ENCODE data around the gene CCNK. TPM values are rescaled to one million over a fixed set of nuclear protein-coding genes. Genes with fewer than 3 reads are reported as not detected.

CCNK gene
- total RNA-seq, 4 donors from 2014 or later = 15.0 to 35.3 (median 19.1) TPM

DNA sequence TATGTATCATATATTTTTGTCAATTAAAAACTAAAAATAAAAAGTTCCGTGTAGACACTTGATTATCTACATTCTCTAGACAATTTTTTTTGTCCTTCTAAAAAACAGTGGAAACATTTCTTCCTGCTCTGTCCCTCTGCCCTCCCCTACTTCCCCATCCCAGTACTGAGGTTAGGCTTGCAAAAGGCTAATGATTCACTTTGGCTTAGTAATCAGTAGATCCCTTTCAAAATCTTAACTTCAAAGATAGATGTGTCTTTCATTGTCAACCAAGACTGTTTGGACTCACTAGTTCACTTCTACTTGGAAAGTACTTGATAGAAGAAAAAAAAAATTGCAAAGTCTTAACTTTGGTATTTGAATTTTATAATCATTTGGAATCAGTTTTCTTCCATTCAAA lies 4.3 kb upstream of the CCNK start:
- in situ Hi-C loops (cut with MboI; ENCODE audit: low sequenced_read_pairs in 4 of 4) = no loop called here
- Histone ChIP-seq H3K4me3 (no peak overlapping the region), H3K27me3 (no peaks in the 10 kb centered on the region), H3K27ac (no peak overlapping the region), H3K4me1 (peaks cover 58 to 63% of the 10 kb centered on the region in 2 donors), H3K36me3 (no peaks in the 10 kb centered on the region), H3K9me3 (no peaks in the 10 kb centered on the region)
- intact Hi-C loops (cut with DNase I; ENCODE audit: low total_unique reads) = no loop called here
- ATAC-seq = no peak
- no peak for TF ChIP-seq POLR2A (IDR thresholded peaks at IDR 0.05)
- TF ChIP-seq, protein P1, sequence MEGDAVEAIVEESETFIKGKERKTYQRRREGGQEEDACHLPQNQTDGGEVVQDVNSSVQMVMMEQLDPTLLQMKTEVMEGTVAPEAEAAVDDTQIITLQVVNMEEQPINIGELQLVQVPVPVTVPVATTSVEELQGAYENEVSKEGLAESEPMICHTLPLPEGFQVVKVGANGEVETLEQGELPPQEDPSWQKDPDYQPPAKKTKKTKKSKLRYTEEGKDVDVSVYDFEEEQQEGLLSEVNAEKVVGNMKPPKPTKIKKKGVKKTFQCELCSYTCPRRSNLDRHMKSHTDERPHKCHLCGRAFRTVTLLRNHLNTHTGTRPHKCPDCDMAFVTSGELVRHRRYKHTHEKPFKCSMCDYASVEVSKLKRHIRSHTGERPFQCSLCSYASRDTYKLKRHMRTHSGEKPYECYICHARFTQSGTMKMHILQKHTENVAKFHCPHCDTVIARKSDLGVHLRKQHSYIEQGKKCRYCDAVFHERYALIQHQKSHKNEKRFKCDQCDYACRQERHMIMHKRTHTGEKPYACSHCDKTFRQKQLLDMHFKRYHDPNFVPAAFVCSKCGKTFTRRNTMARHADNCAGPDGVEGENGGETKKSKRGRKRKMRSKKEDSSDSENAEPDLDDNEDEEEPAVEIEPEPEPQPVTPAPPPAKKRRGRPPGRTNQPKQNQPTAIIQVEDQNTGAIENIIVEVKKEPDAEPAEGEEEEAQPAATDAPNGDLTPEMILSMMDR (IDR thresholded peaks at IDR 0.05 in 4 of 5, conservative IDR thresholded peaks at IDR 0.05 in 1 of 5) = no peak
- no peak for DNase-seq

DNA sequence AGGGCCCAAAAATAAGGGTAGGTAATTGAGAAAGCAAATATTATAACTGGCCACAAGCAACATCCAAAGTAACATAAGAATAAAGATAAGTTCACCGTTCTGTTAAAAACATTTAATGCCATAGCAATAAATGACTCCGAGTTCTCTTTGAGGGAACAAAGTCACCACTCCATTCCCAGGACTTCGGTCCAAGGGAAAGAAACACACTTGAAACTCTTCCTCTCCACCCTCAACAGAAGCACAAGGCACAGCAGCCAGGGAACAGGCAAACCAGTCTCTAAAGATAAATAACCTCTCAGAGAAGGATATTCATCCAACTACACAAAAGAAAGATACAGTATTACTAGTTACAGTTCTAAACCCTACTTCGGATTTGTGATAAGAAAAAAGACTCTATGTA lies 3.1 kb upstream of the CCNK start:
- intact Hi-C loops (cut with DNase I; ENCODE audit: low total_unique reads) (no loop called here), in situ Hi-C loops (cut with MboI; ENCODE audit: low sequenced_read_pairs in 4 of 4) (no loop called here)
- Histone ChIP-seq H3K36me3 (no peaks in the 10 kb centered on the region), H3K27me3 (no peaks in the 10 kb centered on the region), H3K4me1 (peaks cover 61 to 62% of the 10 kb centered on the region in 2 donors), H3K9me3 (no peaks in the 10 kb centered on the region), H3K4me3 (peak overlapping the region in 1 of 4 donors; percentile 33), H3K27ac (peak overlapping the region; percentile 92 to 98 (median 95))
- ATAC-seq (no peak), DNase-seq (no peak)
- no peak for TF ChIP-seq POLR2A (IDR thresholded peaks at IDR 0.05)
- TF ChIP-seq, protein P1 (IDR thresholded peaks at IDR 0.05 in 4 of 5, conservative IDR thresholded peaks at IDR 0.05 in 1 of 5) = no peak

DNA sequence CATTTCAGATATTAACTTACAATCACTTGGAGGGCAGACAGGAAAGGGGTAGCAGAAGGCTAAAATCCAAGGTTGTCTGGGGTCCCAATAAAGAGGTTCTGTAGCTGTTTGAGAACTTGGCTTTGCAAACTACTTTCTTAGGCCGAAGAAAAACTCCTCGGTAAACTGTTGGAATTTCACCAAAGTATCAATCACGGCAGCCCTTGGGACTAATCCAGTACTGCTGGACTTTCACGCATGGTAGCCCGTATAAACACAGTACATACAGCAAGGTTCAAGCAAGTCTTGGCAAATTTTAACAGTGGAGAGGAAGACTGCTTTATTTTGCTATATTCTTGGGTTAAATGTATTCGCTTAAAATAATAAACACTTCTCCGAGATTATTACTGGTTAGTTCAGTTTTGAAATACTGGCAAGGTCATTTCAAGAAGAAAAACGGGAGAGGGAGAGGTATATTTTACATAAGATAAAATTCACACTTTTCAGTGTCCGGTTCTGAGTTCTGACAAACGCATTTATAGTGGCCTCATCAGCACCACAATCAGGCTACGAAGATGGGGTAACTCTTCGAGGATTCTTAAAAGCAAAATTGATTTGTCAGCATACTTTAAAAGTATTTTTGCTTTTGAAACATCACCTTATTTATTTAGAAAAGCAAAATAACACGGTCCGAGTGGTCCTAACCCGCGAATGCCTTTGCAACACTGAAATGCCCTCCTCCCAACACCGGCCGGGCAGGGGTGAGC lies 1.9 kb upstream of the CCNK start:
- no peak for ATAC-seq
- Histone ChIP-seq H3K27ac (peak overlapping the region; percentile 92 to 98 (median 95)), H3K4me1 (peaks cover 60 to 68% of the 10 kb centered on the region in 2 donors), H3K27me3 (no peaks in the 10 kb centered on the region), H3K4me3 (peak overlapping the region; percentile 62 to 93 (median 75)), H3K36me3 (no peaks in the 10 kb centered on the region), H3K9me3 (no peaks in the 10 kb centered on the region)
- intact Hi-C loops (cut with DNase I; ENCODE audit: low total_unique reads) = no loop called here
- DNase-seq = no peak
- TF ChIP-seq POLR2A (IDR thresholded peaks at IDR 0.05) = no peak
- in situ Hi-C loops (cut with MboI; ENCODE audit: low sequenced_read_pairs in 4 of 4) = no loop called here

DNA sequence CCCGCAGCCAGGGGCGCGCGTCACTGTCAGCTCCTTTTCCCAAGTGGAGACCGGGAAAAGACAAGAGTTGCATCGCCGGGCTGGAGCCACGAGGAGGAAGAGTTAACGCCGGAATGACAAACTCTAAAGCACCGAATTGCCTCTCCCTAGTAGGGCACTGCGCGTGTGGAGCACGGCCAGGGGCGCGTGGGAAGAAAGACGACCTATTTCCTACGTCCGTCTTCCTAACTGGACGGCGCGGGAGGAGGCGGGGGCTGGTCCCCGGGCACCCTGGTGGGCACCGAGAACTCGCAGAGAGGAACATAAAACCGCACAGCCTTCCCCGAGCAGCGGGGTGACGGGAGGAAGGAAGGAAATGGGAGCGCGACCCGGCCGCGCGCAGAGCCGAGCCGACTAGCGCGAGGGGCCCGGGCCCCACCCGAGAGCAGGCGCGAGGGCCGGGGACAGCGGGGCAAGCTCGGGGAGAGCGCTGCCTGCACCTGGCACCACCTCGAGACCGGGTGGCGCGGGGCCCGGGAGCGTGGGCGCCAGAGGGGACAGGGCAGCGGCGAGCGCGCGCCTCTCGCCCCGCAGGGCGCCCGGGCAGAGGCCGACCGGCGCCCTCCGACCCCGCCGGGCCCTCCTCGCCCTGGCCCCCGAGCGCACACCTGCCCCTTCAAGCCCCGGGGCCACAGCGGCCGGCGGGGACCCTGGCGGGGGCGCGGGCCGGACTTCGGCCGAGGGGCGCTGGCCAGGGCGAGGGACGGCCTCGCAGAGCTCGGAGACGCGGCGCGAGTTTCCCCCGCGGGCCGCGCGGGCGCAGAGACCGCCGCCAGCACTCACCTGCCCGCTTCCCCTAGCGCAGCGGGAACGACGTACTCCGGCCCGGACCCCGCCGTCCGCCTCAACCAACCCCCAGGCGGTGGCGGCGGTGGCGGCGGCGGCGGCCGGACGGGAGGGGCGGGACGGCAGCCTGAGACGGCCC lies 1.0 kb upstream of the CCNK start, which contains the start of gene SETD3:
SETD3 (minus strand) TSS at position 954 of the 964 bp plus-strand sequence. CDS start 15,054 bp downstream, outside the sequence.
- intact Hi-C loops (cut with DNase I; ENCODE audit: low total_unique reads) = no loop called here
- peak; percentile 66 to 85 for DNase-seq
- no peaks in the 10 kb centered on the region for H3K36me3 ChIP-seq
- H3K4me3 ChIP-seq = peak within 1 kb of the TSS; percentile 89 to 100 (median 94)
- no peaks in the 10 kb centered on the region for H3K27me3 ChIP-seq
- peak within 1 kb of the TSS; percentile 92 to 98 (median 95) for H3K27ac ChIP-seq
- H3K4me1 ChIP-seq = peaks cover 51 to 65% of the 10 kb centered on the region in 2 donors
- peak; percentile 78 to 82 for TF ChIP-seq POLR2A (IDR thresholded peaks at IDR 0.05)
- TF ChIP-seq, protein P1 (IDR thresholded peaks at IDR 0.05 in 4 of 5, conservative IDR thresholded peaks at IDR 0.05 in 1 of 5) = peak; percentile 5 to 43 (median 17)
- in situ Hi-C loops (cut with MboI; ENCODE audit: low sequenced_read_pairs in 4 of 4) = no loop called here
- H3K9me3 ChIP-seq = no peaks in the 10 kb centered on the region
- peak; percentile 43 to 48 for ATAC-seq
